Measurements from ENCODE around the gene CBX2. TPM values are rescaled to one million over a fixed set of nuclear protein-coding genes. Genes with fewer than 3 reads are reported as not detected.

Gene CBX2
- not detected for total RNA-seq

DNA sequence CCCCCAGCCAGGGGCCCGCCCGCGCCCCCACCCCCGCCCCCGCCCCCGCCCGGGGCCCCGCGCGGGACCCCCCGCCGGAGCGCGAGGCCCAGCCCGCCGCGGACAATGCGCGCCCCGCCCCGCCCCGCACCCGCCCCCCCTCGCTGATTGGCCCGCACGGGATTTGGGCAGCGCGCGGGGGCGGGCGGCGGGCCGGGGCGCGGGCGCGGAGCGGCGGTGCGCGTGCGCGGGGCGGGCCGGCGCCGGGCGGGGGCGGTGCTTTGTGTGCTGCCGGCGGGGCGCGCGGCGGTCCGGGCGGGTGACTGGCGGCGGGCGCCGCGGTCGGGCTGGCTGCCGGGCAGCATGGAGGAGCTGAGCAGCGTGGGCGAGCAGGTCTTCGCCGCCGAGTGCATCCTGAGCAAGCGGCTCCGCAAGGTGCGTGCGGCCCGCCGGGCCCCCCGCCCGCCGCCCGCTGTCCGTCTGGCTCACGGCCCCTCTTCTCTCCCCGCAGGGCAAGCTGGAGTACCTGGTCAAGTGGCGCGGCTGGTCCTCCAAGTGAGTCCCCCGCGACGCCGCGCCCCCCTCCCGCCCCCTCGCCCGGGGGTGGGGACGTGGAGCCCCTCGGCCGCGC, at the start of gene CBX2:
Gene CBX2 (plus strand): TSS at position 255 of the 610 bp plus-strand sequence. CDS start 88 bp downstream, at position 343.
- peak; percentile 66 for DNase-seq

DNA sequence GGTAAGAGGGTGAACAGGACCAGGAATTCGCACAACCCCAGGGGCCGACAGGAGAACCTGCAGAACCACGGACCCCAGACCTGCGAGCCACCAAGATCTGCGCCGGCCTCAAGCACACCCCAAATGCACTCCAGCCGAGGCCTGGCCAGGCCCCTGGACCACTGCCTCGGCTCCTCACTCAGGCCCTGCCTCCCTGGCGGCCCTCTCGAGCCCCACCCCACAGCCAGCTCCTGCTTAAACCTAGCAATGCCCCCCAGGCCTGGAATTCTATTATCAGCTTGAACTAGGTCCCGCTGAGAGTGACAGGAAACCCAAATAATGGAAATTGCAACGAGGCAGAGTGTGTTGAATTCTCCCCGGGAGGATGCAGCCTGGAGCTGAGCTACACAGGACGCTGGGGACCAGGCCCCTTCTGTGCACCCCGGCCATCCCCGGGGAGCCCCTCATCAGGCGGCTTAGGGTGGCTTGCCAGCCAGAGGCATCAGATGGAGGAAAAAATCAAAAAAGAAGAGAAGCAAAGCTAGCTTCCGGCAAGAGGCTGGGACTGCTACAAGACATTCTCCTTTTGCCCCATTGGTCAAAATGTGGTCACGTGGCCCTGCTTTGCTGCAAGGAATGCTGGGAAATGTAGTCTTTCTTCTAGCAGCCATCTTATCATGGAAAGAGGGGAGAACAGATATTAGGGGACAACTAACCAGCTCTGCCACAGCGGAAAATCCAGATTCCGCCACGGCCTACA, 49.6 kb upstream of the CBX2 start:
- DNase-seq, result peak; percentile 82

GRCh38 chr17:79728908-79729471, 49.0 kb upstream of the CBX2 start:
- DNase-seq, result no peak

DNA sequence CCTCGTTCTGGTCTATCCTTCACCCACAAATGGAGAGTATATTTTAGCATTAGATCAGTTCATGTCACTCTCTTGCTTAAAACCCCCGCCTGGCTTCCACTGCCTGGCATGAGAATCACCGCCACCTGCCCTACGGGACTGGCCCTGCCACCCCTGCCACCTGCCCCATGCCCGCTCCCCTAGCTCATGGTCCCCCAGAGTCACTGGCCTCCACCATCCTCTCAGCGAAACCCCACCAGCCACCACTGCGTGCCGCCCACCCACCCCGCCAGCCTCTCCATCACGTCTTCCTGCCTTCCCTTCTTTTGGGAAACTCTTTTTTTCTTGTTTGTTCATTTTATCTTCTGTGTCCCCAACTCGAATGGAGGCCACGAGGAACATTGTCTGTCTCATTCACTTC, 48.2 kb upstream of the CBX2 start:
- no peak for DNase-seq

- no peak for DNase-seq
Measured at GRCh38 chr17:79730437-79730768, 47.5 kb upstream of the CBX2 start.

DNA sequence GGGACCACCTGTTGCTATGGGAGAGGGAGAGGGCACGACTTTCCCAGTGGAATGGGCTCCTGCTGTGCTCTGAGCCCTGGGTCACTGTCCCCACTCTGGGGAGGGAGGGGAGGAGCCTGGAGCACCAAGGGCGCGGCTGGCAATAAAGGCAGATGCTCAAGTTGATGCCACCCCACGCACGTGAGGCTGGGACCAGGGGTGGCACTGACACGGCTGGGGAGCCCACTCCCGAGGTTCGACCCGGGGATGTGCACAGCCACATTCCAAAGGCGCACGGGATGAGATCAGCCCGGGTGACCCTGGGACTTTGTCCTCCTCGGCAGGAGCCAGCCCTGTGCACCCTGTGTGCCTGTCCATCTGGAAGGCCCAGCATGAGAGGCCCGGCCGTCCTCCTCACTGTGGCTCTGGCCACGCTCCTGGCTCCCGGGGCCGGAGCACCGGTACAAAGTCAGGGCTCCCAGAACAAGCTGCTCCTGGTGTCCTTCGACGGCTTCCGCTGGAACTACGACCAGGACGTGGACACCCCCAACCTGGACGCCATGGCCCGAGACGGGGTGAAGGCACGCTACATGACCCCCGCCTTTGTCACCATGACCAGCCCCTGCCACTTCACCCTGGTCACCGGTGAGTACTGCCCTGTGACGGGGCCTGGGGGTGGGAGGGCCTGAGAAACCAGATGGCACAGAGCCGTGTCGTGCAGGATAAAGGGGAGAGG, 47.0 kb upstream of the CBX2 start, which contains the start of gene ENPP7:
Gene ENPP7 (plus strand): TSS at position 175 of the 715 bp plus-strand sequence. CDS start 197 bp downstream, at position 372.
- no peak for DNase-seq

DNA sequence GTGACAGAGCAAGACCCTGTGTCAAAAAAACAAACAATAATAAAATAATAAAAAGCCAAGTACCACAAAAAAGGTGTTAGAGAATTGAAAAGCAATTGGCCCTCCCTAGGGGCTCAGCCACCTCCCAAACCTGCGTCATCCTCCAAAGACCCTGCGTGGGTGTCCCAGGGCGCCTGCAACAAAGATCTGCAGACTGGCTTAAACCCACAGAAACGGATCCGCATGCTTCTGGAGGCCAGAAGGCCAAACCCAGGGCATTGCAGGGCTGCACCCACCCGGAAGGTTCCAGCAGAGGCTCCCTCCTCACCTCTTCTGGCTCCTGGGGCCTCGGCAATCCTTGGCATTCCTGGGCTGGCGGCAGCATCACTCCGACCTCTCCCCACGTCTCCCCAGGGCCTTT, 45.7 kb upstream of the CBX2 start:
- DNase-seq, result no peak

DNA sequence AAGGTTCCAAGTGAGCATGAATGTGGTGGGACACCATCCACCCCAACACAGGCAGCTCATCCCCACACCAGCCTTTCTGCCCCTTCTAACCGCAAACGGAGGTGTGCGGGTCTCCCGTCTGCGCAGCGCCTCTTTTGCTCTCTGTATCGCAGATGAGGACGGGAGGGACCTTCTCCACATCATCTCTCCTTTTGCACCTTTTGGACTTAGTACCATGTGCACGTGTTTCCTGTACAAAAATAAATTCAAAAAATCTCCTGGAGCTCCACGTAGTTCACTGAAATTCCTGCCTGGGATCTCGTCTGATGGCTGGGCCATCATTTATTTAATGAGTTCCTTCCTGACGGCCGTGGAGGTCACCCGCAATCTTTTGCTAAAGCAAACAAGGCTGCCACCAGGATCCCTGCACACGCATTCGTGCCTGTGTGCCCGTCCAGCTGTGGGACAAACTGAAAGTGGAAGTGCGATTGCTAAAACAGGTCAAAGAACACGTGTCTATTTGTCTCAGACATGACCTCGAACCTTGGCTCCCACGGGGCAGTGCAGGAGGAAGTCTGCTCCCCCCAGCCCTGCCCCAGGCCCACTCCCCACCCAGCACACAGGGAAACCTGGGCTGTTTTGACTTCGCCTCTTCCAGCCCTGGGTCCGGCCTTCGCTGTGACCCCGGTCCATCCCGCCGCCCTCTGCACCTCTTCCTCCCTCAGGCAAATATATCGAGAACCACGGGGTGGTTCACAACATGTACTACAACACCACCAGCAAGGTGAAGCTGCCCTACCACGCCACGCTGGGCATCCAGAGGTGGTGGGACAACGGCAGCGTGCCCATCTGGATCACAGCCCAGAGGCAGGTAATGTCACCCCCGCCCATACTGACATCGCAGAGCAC, 44.9 kb upstream of the CBX2 start:
- DNase-seq, result no peak

- DNase-seq, result no peak
Measured at GRCh38 chr17:79733692-79734070, 44.3 kb upstream of the CBX2 start.

DNA sequence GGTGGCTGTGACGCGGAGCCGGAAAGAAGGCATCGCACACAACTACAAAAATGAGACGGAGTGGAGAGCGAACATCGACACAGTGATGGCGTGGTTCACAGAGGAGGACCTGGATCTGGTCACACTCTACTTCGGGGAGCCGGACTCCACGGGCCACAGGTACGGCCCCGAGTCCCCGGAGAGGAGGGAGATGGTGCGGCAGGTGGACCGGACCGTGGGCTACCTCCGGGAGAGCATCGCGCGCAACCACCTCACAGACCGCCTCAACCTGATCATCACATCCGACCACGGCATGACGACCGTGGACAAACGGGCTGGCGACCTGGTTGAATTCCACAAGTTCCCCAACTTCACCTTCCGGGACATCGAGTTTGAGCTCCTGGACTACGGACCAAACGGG, 42.9 kb upstream of the CBX2 start:
- no peak for DNase-seq

- DNase-seq, result no peak
Measured at GRCh38 chr17:79737046-79737921, 40.7 kb upstream of the CBX2 start.

DNA sequence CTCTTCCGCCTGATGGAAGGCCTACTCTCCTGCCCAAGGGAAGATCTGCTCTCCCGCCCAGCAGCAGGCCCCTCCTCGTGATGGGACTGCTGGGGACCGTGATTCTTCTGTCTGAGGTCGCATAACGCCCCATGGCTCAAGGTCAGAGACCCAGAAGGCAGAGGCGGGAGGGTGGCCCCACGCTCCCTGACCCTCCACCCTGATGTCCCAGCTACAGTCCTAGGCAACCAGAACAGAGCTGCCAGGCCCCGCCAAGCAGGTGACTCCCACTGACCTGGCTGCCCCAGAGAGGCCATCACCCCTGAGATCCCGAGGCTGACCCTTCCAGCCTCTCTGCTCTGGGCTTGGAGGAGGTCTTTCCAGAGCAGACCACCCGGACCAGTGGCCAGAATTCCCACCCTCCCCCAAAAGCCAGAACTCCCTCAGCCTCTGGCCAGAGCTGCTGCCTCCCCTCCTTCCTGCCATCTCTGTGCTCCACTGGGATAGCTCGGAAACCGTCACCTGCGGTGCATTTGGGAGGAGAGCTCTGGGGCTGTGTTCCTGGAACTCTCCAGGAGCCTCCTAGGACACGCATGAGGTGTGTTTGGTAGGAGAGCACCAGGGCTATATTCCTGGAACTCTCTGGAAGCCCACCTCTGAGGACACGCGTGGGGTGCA, 39.9 kb upstream of the CBX2 start:
- no peak for DNase-seq

- DNase-seq, result no peak
Measured at GRCh38 chr17:79738643-79739042, 39.3 kb upstream of the CBX2 start.

DNA sequence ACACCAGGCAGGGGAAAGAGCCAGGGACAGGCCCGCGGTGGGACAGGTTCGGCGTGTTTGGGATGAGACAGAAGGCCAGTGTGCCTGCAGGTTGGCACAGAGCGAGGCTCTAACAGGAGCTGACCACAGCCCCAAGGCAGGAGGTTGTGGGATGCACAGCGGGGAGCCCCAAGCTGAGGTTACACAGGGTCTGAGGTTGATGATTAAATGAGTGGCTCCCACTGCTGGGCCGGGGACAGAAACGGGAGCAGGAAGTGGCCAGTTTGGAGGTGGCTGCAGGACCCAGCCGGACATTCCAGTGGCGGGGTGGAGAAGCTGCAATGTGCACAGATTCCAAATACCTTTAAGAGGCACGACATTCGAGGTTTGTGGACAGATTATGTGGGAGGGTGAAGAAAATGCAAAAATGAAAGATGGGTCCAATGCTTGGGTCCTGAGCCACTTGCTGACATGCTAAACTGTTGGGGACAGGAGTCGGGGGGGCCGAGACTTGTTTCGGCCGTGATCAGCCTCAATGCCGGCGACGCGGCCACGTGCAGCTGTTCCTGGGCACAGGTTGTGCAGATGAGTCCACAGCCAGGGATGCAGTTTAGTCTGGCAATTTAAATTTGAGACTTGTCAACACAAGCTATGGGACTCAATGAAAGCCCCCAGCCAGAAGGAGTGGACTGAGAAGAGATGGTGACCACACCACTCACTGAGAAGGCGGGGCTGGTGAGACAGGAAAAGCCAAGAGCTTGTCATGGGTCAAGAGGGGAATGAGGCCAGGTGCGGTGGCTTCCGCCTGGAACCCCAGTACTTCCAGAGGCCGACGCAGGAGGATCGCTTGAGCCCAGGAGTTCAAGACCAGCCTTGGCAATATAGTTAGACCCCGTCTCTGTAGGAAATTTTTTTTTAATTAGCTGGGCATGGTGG, 38.5 kb upstream of the CBX2 start:
- DNase-seq, result no peak

DNA sequence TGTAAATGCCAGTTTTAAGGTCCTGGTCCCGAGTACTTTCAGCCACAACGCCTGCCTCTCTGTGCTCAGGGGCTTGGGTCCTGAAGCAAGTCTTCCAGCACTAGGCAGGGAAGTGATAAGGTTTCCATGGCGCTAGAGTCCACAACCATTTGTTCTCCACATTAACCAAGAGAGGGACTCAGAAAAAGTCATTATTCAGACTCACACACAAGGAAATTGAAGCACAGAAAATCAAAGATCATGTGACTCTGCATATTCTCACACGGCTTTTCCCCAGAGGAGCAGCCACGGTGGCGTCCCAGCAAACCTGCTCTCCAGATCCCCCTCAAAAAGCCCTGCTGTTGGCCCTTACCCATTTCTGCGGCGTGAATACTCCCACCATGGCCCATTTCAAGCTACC, 37.5 kb upstream of the CBX2 start:
- no peak for DNase-seq

DNA sequence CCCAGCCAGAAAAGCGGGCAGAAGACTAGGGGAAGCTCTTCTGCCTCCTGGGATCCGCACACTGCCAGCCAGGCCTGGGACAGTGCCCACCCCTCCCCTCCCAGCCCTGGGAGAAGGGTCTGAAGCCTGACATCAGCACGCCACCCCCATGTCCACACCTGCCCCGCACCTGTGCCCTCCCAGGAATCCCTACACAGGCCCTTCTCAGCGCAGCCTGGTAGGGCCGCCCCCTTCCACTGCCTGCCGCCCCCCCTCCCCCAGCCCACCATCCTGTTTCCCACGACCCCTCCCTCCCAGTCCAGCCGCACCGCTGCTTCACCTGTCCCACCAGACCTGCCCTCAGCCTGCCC, 36.6 kb upstream of the CBX2 start:
- no peak for DNase-seq

DNA sequence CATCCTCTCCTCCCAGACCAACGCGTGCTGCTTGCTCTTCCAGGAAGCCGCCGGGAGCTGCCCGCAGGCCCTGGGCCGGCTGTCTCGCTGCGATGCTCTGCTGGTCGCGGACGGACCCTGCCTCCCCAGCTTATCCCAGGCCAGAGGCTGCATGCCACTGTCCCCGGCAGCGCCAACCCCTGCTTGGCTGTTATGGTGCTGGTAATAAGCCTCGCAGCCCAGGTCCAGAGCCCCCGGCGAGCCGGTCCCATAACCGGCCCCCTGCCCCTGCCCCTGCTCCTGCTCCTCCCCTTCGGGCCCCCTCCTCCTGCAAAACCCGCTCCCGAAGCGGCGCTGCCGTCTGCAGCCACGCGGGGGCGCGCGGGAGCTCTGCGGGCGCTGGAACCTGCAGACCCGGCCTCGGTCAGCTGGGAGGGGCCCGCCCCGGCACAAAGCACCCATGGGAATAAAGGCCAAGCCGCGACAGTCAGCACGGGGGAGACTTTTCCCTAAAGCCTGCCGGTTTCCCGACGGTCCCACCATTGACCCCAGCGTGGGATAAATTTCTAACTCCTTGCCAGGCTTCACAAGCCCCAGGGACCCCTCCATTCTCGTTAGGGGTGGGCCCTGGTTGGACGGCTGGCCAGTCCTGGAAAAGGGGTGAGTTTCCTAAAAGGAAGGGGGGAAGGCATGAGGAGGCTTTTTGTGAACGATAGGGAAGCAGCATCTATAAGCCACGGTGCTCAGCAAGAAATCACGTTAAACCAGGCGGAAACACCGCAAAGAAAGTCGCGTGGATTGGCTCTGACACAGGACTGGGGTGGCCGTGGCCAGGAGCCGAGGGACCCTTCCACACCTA, 36.0 kb upstream of the CBX2 start:
- DNase-seq, result peak; percentile 58

DNA sequence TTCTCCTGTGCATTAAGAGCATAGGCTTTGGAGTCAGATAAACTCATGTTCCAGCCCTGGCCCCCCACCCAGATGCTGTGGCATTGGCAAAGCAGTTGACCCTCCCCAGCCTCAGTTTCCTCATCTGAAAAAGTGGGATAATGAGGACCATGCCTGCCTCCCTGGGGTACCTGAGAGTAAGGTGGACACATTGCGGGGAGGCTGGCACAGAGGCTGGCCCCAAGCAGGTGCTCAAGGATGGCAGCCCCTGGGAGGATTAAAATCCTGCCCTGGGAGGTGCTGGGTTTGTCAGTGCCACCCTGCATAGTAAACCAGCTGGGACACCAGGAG, 35.4 kb upstream of the CBX2 start:
- DNase-seq, result no peak

- DNase-seq, result no peak
Measured at GRCh38 chr17:79742951-79743476, 34.9 kb upstream of the CBX2 start.
